ENCODE results near the gene CD93.

Gene CD93

GRCh38 chr20:23036371-23036770, 49.8 kb downstream of the CD93 start:
- H3K4me2 ChIP-seq (ENCODE audit: low read length): no peak overlapping the region
- no peak overlapping the region for H3K56ac ChIP-seq (ENCODE audit: low read length)
- no peak overlapping the region for H2AK5ac ChIP-seq (ENCODE audit: low read length)
- no peak for DNase-seq
- H3K9ac ChIP-seq (ENCODE audit: low read length): no peak overlapping the region
- no peaks in the 10 kb centered on the region for H3K79me1 ChIP-seq (ENCODE audit: low read length)
- no peak overlapping the region for H4K5ac ChIP-seq (ENCODE audit: low read length)
- H3K23ac ChIP-seq (ENCODE audit: low read length): no peak overlapping the region
- H4K8ac ChIP-seq (ENCODE audit: low read depth, low read length): no peak overlapping the region
- no CpG with 5 or more reads among the region's 11 CpGs for WGBS (ENCODE audit: extremely low coverage, insufficient coverage, low lambda C conversion rate)
- no peaks in the 10 kb centered on the region for H3K4me1 ChIP-seq (ENCODE audit: control insufficient read depth, low read depth, low read length)
- H3K18ac ChIP-seq (ENCODE audit: low read length): no peak overlapping the region
- no peaks in the 10 kb centered on the region for H3K79me2 ChIP-seq (ENCODE audit: control insufficient read depth, insufficient read depth, low read length)
- H2BK5ac ChIP-seq (ENCODE audit: low read length): no peak overlapping the region
- no peak overlapping the region for H3K4me3 ChIP-seq (ENCODE audit: low read length)
- no peak overlapping the region for H2BK120ac ChIP-seq (ENCODE audit: low read depth, low read length)
- H2BK15ac ChIP-seq (replicated peaks; ENCODE audit: low read depth): no peak overlapping the region
- H3K4ac ChIP-seq (ENCODE audit: low read depth, low read length): no peak overlapping the region
- peaks cover 2% of the 10 kb centered on the region for H3K27me3 ChIP-seq (ENCODE audit: insufficient read depth, low read length, poor library complexity)
- no peak overlapping the region for H3K27ac ChIP-seq (ENCODE audit: low read depth, low read length)
- no peaks in the 10 kb centered on the region for H3K36me3 ChIP-seq (ENCODE audit: control insufficient read depth, insufficient read depth, low read length)

GRCh38 chr20:23035731-23036130, 50.4 kb downstream of the CD93 start:
- no CpG with 5 or more reads among the region's 41 CpGs for WGBS (ENCODE audit: extremely low coverage, insufficient coverage, low lambda C conversion rate)
- Histone ChIP-seq H3K4me1 (ENCODE audit: control insufficient read depth, low read depth, low read length) (no peaks in the 10 kb centered on the region), H2BK120ac (ENCODE audit: low read depth, low read length) (no peak overlapping the region), H3K4me3 (ENCODE audit: low read length) (no peak overlapping the region), H4K5ac (ENCODE audit: low read length) (no peak overlapping the region), H3K4ac (ENCODE audit: low read depth, low read length) (no peak overlapping the region), H3K36me3 (ENCODE audit: control insufficient read depth, insufficient read depth, low read length) (no peaks in the 10 kb centered on the region), H3K4me2 (ENCODE audit: low read length) (no peak overlapping the region), H3K9ac (ENCODE audit: low read length) (no peak overlapping the region), H3K79me1 (ENCODE audit: low read length) (no peaks in the 10 kb centered on the region), H4K8ac (ENCODE audit: low read depth, low read length) (no peak overlapping the region), H2AK5ac (ENCODE audit: low read length) (no peak overlapping the region), H3K23ac (ENCODE audit: low read length) (no peak overlapping the region), H3K79me2 (ENCODE audit: control insufficient read depth, insufficient read depth, low read length) (no peaks in the 10 kb centered on the region), H3K18ac (ENCODE audit: low read length) (no peak overlapping the region), H3K56ac (ENCODE audit: low read length) (peak overlapping the region; percentile 57), H3K27ac (ENCODE audit: low read depth, low read length) (no peak overlapping the region), H3K27me3 (ENCODE audit: insufficient read depth, low read length, poor library complexity) (peaks cover 2% of the 10 kb centered on the region), H2BK15ac (replicated peaks; ENCODE audit: low read depth) (no peak overlapping the region), H2BK5ac (ENCODE audit: low read length) (no peak overlapping the region)
- no peak for DNase-seq

- Histone ChIP-seq H3K4me2 (ENCODE audit: low read length) (peak within 1 kb of the TSS; percentile 29), H3K79me2 (ENCODE audit: control insufficient read depth, insufficient read depth, low read length) (no peaks in the 10 kb centered on the region), H3K79me1 (ENCODE audit: low read length) (no peaks in the 10 kb centered on the region), H3K4me3 (ENCODE audit: low read length) (no peak within 1 kb of the TSS), H4K8ac (ENCODE audit: low read depth, low read length) (no peak within 1 kb of the TSS), H3K4ac (ENCODE audit: low read depth, low read length) (no peak within 1 kb of the TSS), H2AK5ac (ENCODE audit: low read length) (no peak within 1 kb of the TSS), H3K4me1 (ENCODE audit: control insufficient read depth, low read depth, low read length) (no peaks in the 10 kb centered on the region), H3K27ac (ENCODE audit: low read depth, low read length) (no peak within 1 kb of the TSS), H3K18ac (ENCODE audit: low read length) (no peak within 1 kb of the TSS), H2BK5ac (ENCODE audit: low read length) (no peak within 1 kb of the TSS), H3K9ac (ENCODE audit: low read length) (no peak within 1 kb of the TSS), H2BK15ac (replicated peaks; ENCODE audit: low read depth) (no peak within 1 kb of the TSS), H2BK120ac (ENCODE audit: low read depth, low read length) (no peak within 1 kb of the TSS), H3K27me3 (ENCODE audit: insufficient read depth, low read length, poor library complexity) (peaks cover 2% of the 10 kb centered on the region), H3K23ac (ENCODE audit: low read length) (no peak within 1 kb of the TSS), H3K36me3 (ENCODE audit: control insufficient read depth, insufficient read depth, low read length) (no peaks in the 10 kb centered on the region), H4K5ac (ENCODE audit: low read length) (no peak within 1 kb of the TSS), H3K56ac (ENCODE audit: low read length) (peak within 1 kb of the TSS; percentile 57)
- WGBS (ENCODE audit: extremely low coverage, insufficient coverage, low lambda C conversion rate): no CpG with 5 or more reads among the region's 83 CpGs
- no peak for DNase-seq
Measured at GRCh38 chr20:23034721-23035671, 51.1 kb downstream of the CD93 start, which contains the start of gene SSTR4. Gene SSTR4, plus strand, starts transcription at chr20:23035312. Its CDS starts 172 bp downstream, at chr20:23035484.

GRCh38 chr20:23033918-23034317, 52.2 kb downstream of the CD93 start:
- no peaks in the 10 kb centered on the region for H3K36me3 ChIP-seq (ENCODE audit: control insufficient read depth, insufficient read depth, low read length)
- H2BK120ac ChIP-seq (ENCODE audit: low read depth, low read length): no peak overlapping the region
- H2BK15ac ChIP-seq (replicated peaks; ENCODE audit: low read depth): no peak overlapping the region
- H3K27ac ChIP-seq (ENCODE audit: low read depth, low read length): no peak overlapping the region
- no peaks in the 10 kb centered on the region for H3K4me1 ChIP-seq (ENCODE audit: control insufficient read depth, low read depth, low read length)
- no peaks in the 10 kb centered on the region for H3K79me1 ChIP-seq (ENCODE audit: low read length)
- H3K27me3 ChIP-seq (ENCODE audit: insufficient read depth, low read length, poor library complexity): peaks cover 2% of the 10 kb centered on the region
- H2BK5ac ChIP-seq (ENCODE audit: low read length): no peak overlapping the region
- no peak overlapping the region for H3K56ac ChIP-seq (ENCODE audit: low read length)
- no peak overlapping the region for H3K23ac ChIP-seq (ENCODE audit: low read length)
- DNase-seq: no peak
- no CpG with 5 or more reads among the region's 4 CpGs for WGBS (ENCODE audit: extremely low coverage, insufficient coverage, low lambda C conversion rate)
- H3K4me2 ChIP-seq (ENCODE audit: low read length): no peak overlapping the region
- no peaks in the 10 kb centered on the region for H3K79me2 ChIP-seq (ENCODE audit: control insufficient read depth, insufficient read depth, low read length)
- H2AK5ac ChIP-seq (ENCODE audit: low read length): no peak overlapping the region
- H4K8ac ChIP-seq (ENCODE audit: low read depth, low read length): no peak overlapping the region
- no peak overlapping the region for H4K5ac ChIP-seq (ENCODE audit: low read length)
- H3K4me3 ChIP-seq (ENCODE audit: low read length): no peak overlapping the region
- no peak overlapping the region for H3K9ac ChIP-seq (ENCODE audit: low read length)
- H3K18ac ChIP-seq (ENCODE audit: low read length): no peak overlapping the region
- H3K4ac ChIP-seq (ENCODE audit: low read depth, low read length): no peak overlapping the region

- Histone ChIP-seq H3K18ac (ENCODE audit: low read length) (no peak overlapping the region), H3K4me2 (ENCODE audit: low read length) (no peak overlapping the region), H3K4me1 (ENCODE audit: control insufficient read depth, low read depth, low read length) (no peaks in the 10 kb centered on the region), H4K8ac (ENCODE audit: low read depth, low read length) (no peak overlapping the region), H3K56ac (ENCODE audit: low read length) (no peak overlapping the region), H3K4ac (ENCODE audit: low read depth, low read length) (no peak overlapping the region), H3K36me3 (ENCODE audit: control insufficient read depth, insufficient read depth, low read length) (no peaks in the 10 kb centered on the region), H3K79me2 (ENCODE audit: control insufficient read depth, insufficient read depth, low read length) (no peaks in the 10 kb centered on the region), H2BK120ac (ENCODE audit: low read depth, low read length) (no peak overlapping the region), H2AK5ac (ENCODE audit: low read length) (no peak overlapping the region), H2BK15ac (replicated peaks; ENCODE audit: low read depth) (no peak overlapping the region), H3K23ac (ENCODE audit: low read length) (no peak overlapping the region), H3K79me1 (ENCODE audit: low read length) (no peaks in the 10 kb centered on the region), H4K5ac (ENCODE audit: low read length) (no peak overlapping the region), H3K27ac (ENCODE audit: low read depth, low read length) (no peak overlapping the region), H3K9ac (ENCODE audit: low read length) (no peak overlapping the region), H3K27me3 (ENCODE audit: insufficient read depth, low read length, poor library complexity) (peaks cover 2% of the 10 kb centered on the region), H2BK5ac (ENCODE audit: low read length) (no peak overlapping the region), H3K4me3 (ENCODE audit: low read length) (no peak overlapping the region)
- no peak for DNase-seq
- no CpG with 5 or more reads among the region's 5 CpGs for WGBS (ENCODE audit: extremely low coverage, insufficient coverage, low lambda C conversion rate)
Measured at GRCh38 chr20:23032750-23033078, 53.4 kb downstream of the CD93 start.
